HL-60 (cell line): ENCODE results near the gene MAP2K2.

ENCODE experiments used
- CTCF ChIP-seq: IDR thresholded peaks from one replicate; pipeline ENCODE4 v1.5.1; 2011; ENCODE audit warnings: low read length, control low read depth, inconsistent platforms; ENCODE audit not compliant: insufficient read depth
- GABPA ChIP-seq: IDR thresholded peaks from 2 replicates; pipeline ENCODE4 v1.6.1; 2012; ENCODE audit warnings: low read depth
- POLR2AphosphoS5 ChIP-seq: IDR thresholded peaks from 2 replicates; pipeline ENCODE4 v1.6.1; 2012; ENCODE audit warnings: low read depth
- REST ChIP-seq: IDR thresholded peaks from 2 replicates; pipeline ENCODE4 v1.6.1; 2012; ENCODE audit warnings: low read depth; ENCODE audit not compliant: insufficient replicate concordance
- SPI1 ChIP-seq: IDR thresholded peaks from 2 replicates; pipeline ENCODE4 v1.6.1; 2012; ENCODE audit warnings: low read depth, mild to moderate bottlenecking, borderline replicate concordance

DNA sequence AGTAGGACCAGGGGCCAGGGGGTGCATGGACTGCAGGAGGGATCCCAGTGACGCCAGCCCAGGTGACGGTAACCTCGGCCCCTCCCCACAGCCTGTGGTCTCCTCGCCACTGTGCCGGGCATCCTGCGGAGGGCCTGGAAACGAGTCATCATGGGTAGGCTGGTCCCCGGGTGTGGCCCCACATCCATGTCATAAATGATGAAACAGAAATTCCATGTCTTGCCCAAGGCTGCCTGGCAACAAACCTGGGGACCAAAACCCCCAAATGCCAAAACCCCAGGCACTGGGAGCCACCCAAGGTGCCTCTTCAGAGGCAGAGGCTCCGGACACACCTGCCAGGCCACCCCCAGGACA, 20.9 kb downstream of the MAP2K2 start:
- TF ChIP-seq POLR2AphosphoS5: no peak
- no peak for TF ChIP-seq CTCF
- no peak for TF ChIP-seq SPI1
- no peak for TF ChIP-seq GABPA
- TF ChIP-seq REST: no peak
